K562 (cell line): ENCODE data around the gene PNLIPRP1. TPM values are rescaled to one million over a fixed set of nuclear protein-coding genes. Genes with fewer than 3 reads are reported as not detected.

Source experiments
- ATAC-seq: fragments of 200-7000 bp; cut with Tn5 transposase; 3 replicates; pipeline ENCODE4 v1.9.1; 2020; ENCODE audit warnings: moderate library complexity
- BruUV-seq: library from RNA; stranded (reverse); fragments of 400-500 nt; replicated peaks from 2 replicates; lab custom pipeline; 2021; lab: Mats Ljungman, UMichigan
- CTCF ChIA-PET: fragments of 300-600 bp; formaldehyde crosslinking; extraction: SDS; loops from one replicate; lab custom pipeline; 2021; ENCODE audit warnings: low intra/inter-chr PET ratio; lab: Yijun Ruan, JAX
- POLR2A ChIA-PET: fragments of 300-600, 350-650 bp; sonication (Branson Sonifier 250); formaldehyde crosslinking; extraction: SDS; loops from one replicate; lab custom pipeline; 2021; ENCODE audit warnings: antibody characterized with exemption, inconsistent platforms; lab: Yijun Ruan, JAX
- DNase-seq, 4 experiments: peaks; one replicate each; pipeline versions ENCODE4 v3.0.0 to v3.0.0-alpha.2; 2011 to 2018; ENCODE audit warnings: low spot score in 3 of 4, mixed read lengths in 3 of 4; ENCODE audit errors: extremely low read depth in 1 of 4
- FAIRE-seq: peaks from 2 replicates; lab custom pipeline; 2011; peaks lifted over from hg19 to GRCh38; lab: Jason Lieb, UNC
- H2AFZ ChIP-seq: 2 replicates; pipeline ENCODE4 v1.6.0; 2011; ENCODE audit warnings: low read depth, low read length, control low read depth, inconsistent platforms
- H3K27ac ChIP-seq: fragments of 200-600 bp; 3 replicates; pipeline ENCODE4 v1.8.0; 2011; ENCODE audit warnings: low read depth, mild to moderate bottlenecking, control low read depth, inconsistent platforms, low read length, moderate library complexity, mixed read lengths; ENCODE audit errors: extremely low read depth
- H3K27me3 ChIP-seq, 2 experiments: fragments of 300-600 bp in 1 of 2; 2 replicates in 1 of 2; 3 replicates in 1 of 2; pipeline versions ENCODE4 v1.6.0 to v1.8.0; 2011; ENCODE audit warnings: inconsistent platforms in 2 of 2, low read length in 2 of 2, mild to moderate bottlenecking in 1 of 2, mixed read lengths in 1 of 2, moderate library complexity in 1 of 2; ENCODE audit not compliant: control insufficient read depth in 2 of 2, insufficient read depth in 2 of 2
- H3K36me3 ChIP-seq: fragments of 300-600 bp; 3 replicates; pipeline ENCODE4 v1.8.0; 2011; ENCODE audit warnings: mild to moderate bottlenecking, low read length, inconsistent platforms; ENCODE audit not compliant: control insufficient read depth, insufficient read depth
- H3K4me1 ChIP-seq, 2 experiments: fragments of 200-600 bp in 1 of 2; replicated peaks in 1 of 2; 2 replicates in 1 of 2; 3 replicates in 1 of 2; pipeline versions ENCODE4 v1.5.1 to v1.8.0; 2011; ENCODE audit warnings: inconsistent platforms in 2 of 2, low read length in 2 of 2, mild to moderate bottlenecking in 1 of 2, mixed read lengths in 1 of 2, moderate library complexity in 1 of 2; ENCODE audit not compliant: control insufficient read depth in 2 of 2, insufficient read depth in 2 of 2
- H3K4me2 ChIP-seq: 2 replicates; pipeline ENCODE4 v1.6.1; 2011; ENCODE audit warnings: low read length, control low read depth, inconsistent platforms, mixed read lengths; ENCODE audit not compliant: insufficient read depth
- H3K4me3 ChIP-seq: fragments of 200-600 bp; sonication (generic), shearing (Covaris generic); 2 replicates; pipeline ENCODE4 v1.5.1; 2016; ENCODE audit warnings: control low read depth, inconsistent platforms
- H3K79me2 ChIP-seq: fragments of 200-600 bp; 3 replicates; pipeline ENCODE4 v1.8.0; 2011; ENCODE audit warnings: low read length, inconsistent platforms; ENCODE audit not compliant: control insufficient read depth, insufficient read depth
- H3K9ac ChIP-seq, 2 experiments: 2 replicates each; pipeline versions ENCODE4 v1.6.0 to v1.6.1; 2011; ENCODE audit warnings: low read depth in 2 of 2, low read length in 2 of 2, control low read depth in 1 of 2, inconsistent platforms in 1 of 2, mild to moderate bottlenecking in 1 of 2, mixed read lengths in 1 of 2; ENCODE audit not compliant: insufficient read depth in 1 of 2
- H3K9me1 ChIP-seq: one replicate; pipeline ENCODE4 v1.6.0; 2011; ENCODE audit warnings: inconsistent platforms, mild to moderate bottlenecking, low read length, moderate library complexity; ENCODE audit not compliant: control insufficient read depth, insufficient read depth
- H3K9me3 ChIP-seq: replicated peaks from 2 replicates; pipeline ENCODE4 v1.5.1; 2011; ENCODE audit warnings: low read depth, low read length, inconsistent platforms; ENCODE audit not compliant: control insufficient read depth, insufficient read depth
- H4K20me1 ChIP-seq: replicated peaks from 2 replicates; pipeline ENCODE4 v1.6.1; 2011; ENCODE audit warnings: low read length, inconsistent platforms, mixed read lengths; ENCODE audit not compliant: control insufficient read depth, insufficient read depth
- ELF1 ChIP-seq: fragments of 200-800 bp; sonication (Bioruptor generic); IDR thresholded peaks from 2 replicates; pipeline ENCODE4 v1.6.1; 2016; ENCODE audit warnings: missing genetic modification characterization, missing compliant biosample characterization
- KHSRP ChIP-seq: fragments of 450-650 bp; IDR thresholded peaks from 2 replicates; pipeline ENCODE4 v1.6.1; 2017
- KLF13 ChIP-seq: fragments of 450-650 bp; IDR thresholded peaks from 2 replicates; pipeline ENCODE4 v1.6.1; 2016; ENCODE audit warnings: missing genetic modification characterization, low read depth, mild to moderate bottlenecking, missing compliant biosample characterization, moderate library complexity, borderline replicate concordance
- MAX ChIP-seq: sonication (generic); formaldehyde crosslinking; IDR thresholded peaks from 2 replicates; pipeline ENCODE4 v1.9.0; 2022; ENCODE audit warnings: mild to moderate bottlenecking, missing genetic modification reagents
- MBD1 ChIP-seq: fragments of 250-450 bp; sonication (Bioruptor Pico); IDR thresholded peaks from 2 replicates; pipeline ENCODE4 v1.8.0; 2022; ENCODE audit warnings: inconsistent platforms
- MEF2A ChIP-seq: IDR thresholded peaks from 2 replicates; pipeline ENCODE4 v1.6.1; 2011; ENCODE audit warnings: low read depth, mild to moderate bottlenecking, low read length, moderate library complexity; ENCODE audit not compliant: control insufficient read depth
- RFX5 ChIP-seq: IDR thresholded peaks from 2 replicates; pipeline ENCODE4 v1.6.1; 2011; ENCODE audit warnings: low read depth, mild to moderate bottlenecking, improper control_type of control experiment, low read length
- TARDBP ChIP-seq: fragments of 450-650 bp; IDR thresholded peaks from 2 replicates; pipeline ENCODE4 v1.6.1; 2016
- ZNF232 ChIP-seq: sonication (generic); formaldehyde crosslinking; IDR thresholded peaks from 2 replicates; pipeline ENCODE4 v1.8.0; 2022; ENCODE audit warnings: mild to moderate bottlenecking, missing genetic modification reagents
- WGBS: fragments of 100-300 bp; shearing (Covaris generic); methylation state at CpG from one replicate; pipeline ENCODE4 v1.1.6; 2016; ENCODE audit warnings: low coverage, mixed read lengths; ENCODE audit not compliant: insufficient coverage; ENCODE audit errors: missing lambda C conversion rate; 5-methylcytosine and 5-hydroxymethylcytosine counted together
- in situ Hi-C: fragments of 300-500 bp; cut with MboI; formaldehyde crosslinking; loops from 4 replicates; pipeline ENCODE4 v1.15.0; 2018; ENCODE audit warnings: inconsistent platforms, mixed read lengths
- intact Hi-C: fragments of 100-400 bp; cut with micrococcal nuclease; formaldehyde crosslinking; loops from 2 replicates; pipeline ENCODE4 v1.14.2; 2022
- polyA plus RNA-seq, 8 experiments: library from polyadenylated mRNA; depleted of rRNA in 4 of 8; stranded (reverse) in 5 of 8; unstranded in 3 of 8; fragments of >200 nt; fragmentation: Nextera tagmentation in 2 of 8; fragmentation: Illumina TruSeq in 1 of 8; extraction: Ambion mirVana in 2 of 8; extraction: Trizol in 1 of 8; gene quantifications; 2 replicates each; pipeline versions ENCODE4 v1.2.1 to v1.2.3, GENCODE V29; 2011 to 2014; ENCODE audit warnings: inconsistent platforms in 1 of 8, missing spikeins in 1 of 8
- total RNA-seq, 7 experiments: library from RNA; depleted of rRNA in 6 of 7; stranded (reverse); fragments of >200 nt in 6 of 7; fragmentation: Illumina TruSeq in 2 of 7; extraction: Trizol in 2 of 7; gene quantifications; 2 replicates each; pipeline versions ENCODE4 v1.2.1 to v1.2.3, GENCODE V29; 2011 to 2021; ENCODE audit warnings: low replicate concordance in 1 of 7

The PNLIPRP1 gene
- total and polyA plus RNA-seq, 9 of the 15 experiments (the other 6 are each of a cell fraction or from before 2014, with no cell fraction given): 0.60 TPM; not detected in 8

- POLR2A ChIA-PET: no interaction called here
- intact Hi-C loops: no loop called here
- no TSS peak for BruUV-seq
- no peak for DNase-seq
- Histone ChIP-seq H2AFZ (no peak overlapping the region), H3K27me3 (peaks cover 0 to 13% of the 10 kb centered on the region in 2 experiments; a peak in 2 of 5 replicates), H3K4me3 (no peak overlapping the region), H4K20me1 (no peaks in the 10 kb centered on the region), H3K36me3 (no peaks in the 10 kb centered on the region), H3K9ac (no peak overlapping the region), H3K4me2 (no peak overlapping the region), H3K4me1 (peaks cover 0 to 7% of the 10 kb centered on the region in 2 experiments; a peak in 2 of 5 replicates), H3K27ac (no peak overlapping the region), H3K9me1 (no peaks in the 10 kb centered on the region), H3K9me3 (no peaks in the 10 kb centered on the region), H3K79me2 (no peaks in the 10 kb centered on the region)
- TF ChIP-seq KLF13 (tag) (no peak), TARDBP (no peak), RFX5 (no peak), MEF2A (no peak), ZNF232 (CRISPR knock-in tag) (no peak), ELF1 (tag) (no peak), KHSRP (no peak), MAX (no peak), MBD1 (CRISPR knock-in tag) (no peak)
- FAIRE-seq: no peak
- no peak for ATAC-seq
- 0% methylated on average over 3 of the region's 3 CpGs for WGBS
- in situ Hi-C loops: no loop called here
- CTCF ChIA-PET: no interaction called here
Measured at GRCh38 chr10:116611153-116611545, 20.4 kb downstream of the PNLIPRP1 start.
